Common myeloid progenitor, CD34-positive (primary cell): Measurements from ENCODE around the gene MYPN.

Source experiments
- CTCF ChIA-PET: fragments of 350-600 bp; sonication (Branson Sonifier 250); formaldehyde crosslinking; loops from one replicate; lab custom pipeline; 2021; ENCODE audit warnings: antibody characterized with exemption; lab: Charles Lee
- POLR2A ChIA-PET: fragments of 350-600 bp; sonication (Branson Sonifier 250); formaldehyde crosslinking; loops from one replicate; lab custom pipeline; 2021; ENCODE audit warnings: antibody characterized with exemption; lab: Charles Lee
- DNase-seq, 3 donors: peaks; one replicate each; pipeline versions ENCODE4 v3.0.0 to v3.0.0-alpha.2; 2013
- H3K27ac ChIP-seq, 2 experiments: 1 replicate in 1 of 2; 2 replicates in 1 of 2; pipeline ENCODE4 v1.7.0; 2013; ENCODE audit warnings: inconsistent platforms in 2 of 2, low read length in 2 of 2, mild to moderate bottlenecking in 2 of 2, low read depth in 1 of 2, moderate library complexity in 1 of 2; ENCODE audit not compliant: severe bottlenecking in 2 of 2, insufficient read depth in 1 of 2, poor library complexity in 1 of 2
- H3K27me3 ChIP-seq, 5 experiments: replicated peaks in 2 of 5; 1 replicate in 3 of 5; 2 replicates in 2 of 5; pipeline versions ENCODE4 v1.6.1 to v1.7.0; 2013; ENCODE audit warnings: low read length in 4 of 5, mild to moderate bottlenecking in 2 of 5, moderate library complexity in 2 of 5, inconsistent platforms in 1 of 5; ENCODE audit not compliant: insufficient read depth in 5 of 5, control insufficient read depth in 4 of 5
- H3K36me3 ChIP-seq, 4 experiments: 1 replicate in 2 of 4; 2 replicates in 2 of 4; pipeline versions ENCODE4 v1.6.1 to v1.7.0; 2013; ENCODE audit warnings: low read length in 3 of 4, control low read depth in 1 of 4, mild to moderate bottlenecking in 1 of 4; ENCODE audit not compliant: control insufficient read depth in 4 of 4, insufficient read depth in 4 of 4
- H3K4me1 ChIP-seq, 4 experiments: 1 replicate in 3 of 4; 2 replicates in 1 of 4; pipeline versions ENCODE4 v1.6.1 to v1.7.1; 2013; ENCODE audit warnings: low read length in 3 of 4, mild to moderate bottlenecking in 3 of 4, control low read depth in 1 of 4, inconsistent platforms in 1 of 4, moderate library complexity in 1 of 4; ENCODE audit not compliant: control insufficient read depth in 4 of 4, insufficient read depth in 4 of 4; ENCODE audit errors: control extremely low read depth in 1 of 4
- H3K4me3 ChIP-seq, 7 experiments: 1 replicate in 4 of 7; 2 replicates in 3 of 7; pipeline versions ENCODE4 v1.5.1 to v1.7.0; 2013; ENCODE audit warnings: mild to moderate bottlenecking in 7 of 7, low read length in 6 of 7, moderate library complexity in 6 of 7, inconsistent platforms in 2 of 7, low read depth in 2 of 7, control low read depth in 1 of 7; ENCODE audit not compliant: insufficient read depth in 4 of 7, control insufficient read depth in 1 of 7; ENCODE audit errors: extremely low read depth in 1 of 7
- H3K9me3 ChIP-seq, 5 experiments: 1 replicate in 4 of 5; 2 replicates in 1 of 5; pipeline versions ENCODE4 v1.6.1 to v1.7.1; 2013; ENCODE audit warnings: low read length in 4 of 5, mild to moderate bottlenecking in 2 of 5, inconsistent platforms in 1 of 5, low read depth in 1 of 5, moderate library complexity in 1 of 5; ENCODE audit not compliant: control insufficient read depth in 4 of 5, insufficient read depth in 2 of 5; ENCODE audit errors: control extremely low read depth in 1 of 5
- WGBS: methylation state at CpG from one replicate; pipeline ENCODE4 v1.1.5; 2013; ENCODE audit not compliant: insufficient coverage; 5-methylcytosine and 5-hydroxymethylcytosine counted together

MYPN gene

DNA sequence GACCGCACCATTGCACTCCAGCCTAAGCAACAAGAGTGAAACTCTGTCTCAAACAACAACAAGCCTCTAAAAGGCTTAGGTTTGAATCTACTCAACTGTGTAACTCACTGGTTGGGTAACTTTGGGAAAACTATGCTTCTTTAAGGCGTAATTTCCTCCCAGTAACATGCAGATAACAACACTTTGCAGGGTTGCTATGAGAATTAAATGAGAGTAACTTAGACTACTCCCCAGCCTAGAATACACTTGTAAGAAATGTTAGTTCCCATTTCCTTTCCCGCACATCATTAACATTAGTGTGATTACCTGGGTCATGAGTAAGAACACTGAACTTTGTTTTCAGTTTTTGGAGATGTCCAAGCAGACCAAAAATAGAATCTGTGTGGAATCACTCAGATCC lies 5.4 kb upstream of the MYPN start:
- H3K36me3 ChIP-seq: no peaks in the 10 kb centered on the region
- CTCF ChIA-PET: interaction anchor here (1.9 kb wide), 1 partner anchor 15 kb away, joined by 5 read pairs; no protein-coding TSS in a partner anchor
- no peak overlapping the region for H3K27ac ChIP-seq
- POLR2A ChIA-PET: no interaction called here
- no peak for DNase-seq
- no peaks in the 10 kb centered on the region for H3K27me3 ChIP-seq
- H3K9me3 ChIP-seq: no peaks in the 10 kb centered on the region
- 93% methylated on average over 3 of the region's 3 CpGs for WGBS
- no peak overlapping the region for H3K4me3 ChIP-seq
- no peaks in the 10 kb centered on the region for H3K4me1 ChIP-seq

GRCh38 chr10:68105820-68106219 lies 3.5 kb upstream of the MYPN start:
- Histone ChIP-seq H3K27me3 (peaks cover 0 to 2% (median 0%) of the 10 kb centered on the region in 5 experiments), H3K27ac (no peak overlapping the region), H3K4me3 (no peak overlapping the region), H3K9me3 (no peaks in the 10 kb centered on the region), H3K4me1 (no peaks in the 10 kb centered on the region), H3K36me3 (no peaks in the 10 kb centered on the region)
- POLR2A ChIA-PET: interaction anchor here (0.6 kb wide), 1 partner anchor 229 kb away, joined by 3 read pairs; no protein-coding TSS in a partner anchor
- DNase-seq: no peak
- CTCF ChIA-PET: no interaction called here
- WGBS: no CpG with 5 or more reads among the region's 3 CpGs

- Histone ChIP-seq H3K9me3 (no peaks in the 10 kb centered on the region), H3K36me3 (no peaks in the 10 kb centered on the region), H3K27ac (no peak overlapping the region), H3K27me3 (peaks cover 0 to 2% (median 0%) of the 10 kb centered on the region in 5 experiments), H3K4me3 (no peak overlapping the region), H3K4me1 (no peaks in the 10 kb centered on the region)
- CTCF ChIA-PET: no interaction called here
- no peak for DNase-seq
- 82% methylated on average over 1 of the region's 3 CpGs for WGBS
- POLR2A ChIA-PET: no interaction called here
Observed at GRCh38 chr10:68106656-68107055, 2.6 kb upstream of the MYPN start.

GRCh38 chr10:68107651-68108050 lies 1.6 kb upstream of the MYPN start:
- POLR2A ChIA-PET: no interaction called here
- no peak overlapping the region for H3K27ac ChIP-seq
- WGBS: no CpG with 5 or more reads among the region's 1 CpG
- peaks cover 0 to 2% (median 0%) of the 10 kb centered on the region in 5 experiments for H3K27me3 ChIP-seq
- no peaks in the 10 kb centered on the region for H3K9me3 ChIP-seq
- no peaks in the 10 kb centered on the region for H3K4me1 ChIP-seq
- CTCF ChIA-PET: no interaction called here
- no peak overlapping the region for H3K4me3 ChIP-seq
- no peaks in the 10 kb centered on the region for H3K36me3 ChIP-seq
- DNase-seq: no peak

DNA sequence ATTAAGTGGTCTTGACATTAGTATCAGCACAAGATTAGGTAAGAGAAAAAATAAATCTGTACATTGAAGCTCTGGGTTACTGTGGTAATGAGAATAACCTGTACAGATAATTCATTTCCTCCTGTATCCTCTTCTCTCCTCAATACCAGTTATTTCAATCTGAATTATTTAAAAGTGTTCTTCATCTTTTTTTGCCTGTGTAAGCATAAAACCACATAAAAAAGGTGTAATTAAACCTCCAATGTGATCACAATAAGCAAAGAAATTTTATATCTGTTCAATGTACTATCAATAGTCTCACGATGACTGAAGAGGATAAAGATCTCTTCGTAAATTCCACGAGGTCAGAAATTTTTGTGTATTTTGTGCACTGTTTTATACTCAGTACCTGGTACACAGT lies 1.2 kb upstream of the MYPN start:
- Histone ChIP-seq H3K9me3 (no peaks in the 10 kb centered on the region), H3K27ac (no peak overlapping the region), H3K27me3 (peaks cover 0 to 2% (median 0%) of the 10 kb centered on the region in 5 experiments), H3K36me3 (no peaks in the 10 kb centered on the region), H3K4me1 (no peaks in the 10 kb centered on the region), H3K4me3 (no peak overlapping the region)
- POLR2A ChIA-PET: no interaction called here
- CTCF ChIA-PET: no interaction called here
- DNase-seq: no peak
- 92% methylated on average over 2 of the region's 3 CpGs for WGBS

- Histone ChIP-seq H3K27me3 (peaks cover 0 to 2% (median 0%) of the 10 kb centered on the region in 5 experiments), H3K4me1 (no peaks in the 10 kb centered on the region), H3K4me3 (no peak overlapping the region), H3K36me3 (no peaks in the 10 kb centered on the region), H3K9me3 (no peaks in the 10 kb centered on the region), H3K27ac (no peak overlapping the region)
- 95% methylated on average over 11 of the region's 11 CpGs for WGBS
- DNase-seq: no peak
- ChIA-PET CTCF (no interaction called here), POLR2A (no interaction called here)
Observed at GRCh38 chr10:68108653-68109052, 635 bp upstream of the MYPN start.

GRCh38 chr10:68110027-68110426 lies 739 bp downstream of the MYPN start:
- Histone ChIP-seq H3K27ac (no peak overlapping the region), H3K27me3 (peaks cover 0 to 2% (median 0%) of the 10 kb centered on the region in 5 experiments), H3K36me3 (no peaks in the 10 kb centered on the region), H3K4me1 (no peaks in the 10 kb centered on the region), H3K9me3 (no peaks in the 10 kb centered on the region), H3K4me3 (no peak overlapping the region)
- CTCF ChIA-PET: no interaction called here
- POLR2A ChIA-PET: no interaction called here
- DNase-seq: no peak
- no CpG with 5 or more reads among the region's 2 CpGs for WGBS
